GM23338 (cell line): ENCODE measurements around the gene FOXP4. TPM values are rescaled to one million over a fixed set of nuclear protein-coding genes. Genes with fewer than 3 reads are reported as not detected.

Experiments used
- ATAC-seq: fragments of 200-7000 bp; cut with Tn5 transposase; 3 replicates; pipeline ENCODE4 v1.9.1; 2020
- DNase-seq: peaks from one replicate; pipeline ENCODE4 v3.0.0-alpha.2; 2015; ENCODE audit warnings: low spot score
- H2AFZ ChIP-seq: fragments of 200-600 bp; sonication (generic); 2 replicates; pipeline ENCODE4 v1.8.0; 2016; ENCODE audit warnings: antibody characterized with exemption, mild to moderate bottlenecking, moderate library complexity
- H3F3A ChIP-seq: fragments of 200-600 bp; sonication (generic); replicated peaks from 2 replicates; pipeline ENCODE4 v1.8.0; 2017; ENCODE audit warnings: antibody characterized with exemption, mixed run types, low read depth
- H3K27ac ChIP-seq: fragments of 200-600 bp; sonication (generic); 2 replicates; pipeline ENCODE4 v1.6.1; 2016; ENCODE audit warnings: low read depth
- H3K27me3 ChIP-seq: fragments of 200-600 bp; sonication (generic); 2 replicates; pipeline ENCODE4 v1.8.0; 2016; ENCODE audit warnings: mild to moderate bottlenecking, mixed run types, moderate library complexity; ENCODE audit not compliant: insufficient read depth
- H3K36me3 ChIP-seq: fragments of 200-600 bp; sonication (generic); 2 replicates; pipeline ENCODE4 v1.8.0; 2016; ENCODE audit warnings: mild to moderate bottlenecking; ENCODE audit not compliant: insufficient read depth
- H3K4me1 ChIP-seq: fragments of 200-600 bp; sonication (generic); 2 replicates; pipeline ENCODE4 v1.8.0; 2016; ENCODE audit warnings: mild to moderate bottlenecking, moderate library complexity; ENCODE audit not compliant: insufficient read depth
- H3K4me2 ChIP-seq: fragments of 200-600 bp; sonication (generic); 2 replicates; pipeline ENCODE4 v1.7.1; 2017; ENCODE audit warnings: mixed run types
- H3K4me3 ChIP-seq: fragments of 200-600 bp; sonication (generic); 2 replicates; pipeline ENCODE4 v1.6.1; 2016; ENCODE audit warnings: mixed run types
- H3K79me2 ChIP-seq: fragments of 200-600 bp; sonication (generic); replicated peaks from 2 replicates; pipeline ENCODE4 v1.8.0; 2017; ENCODE audit warnings: mild to moderate bottlenecking; ENCODE audit not compliant: insufficient read depth
- H3K9me2 ChIP-seq: fragments of 200-600 bp; sonication (generic); 2 replicates; pipeline ENCODE4 v1.8.0; 2017; ENCODE audit not compliant: insufficient read depth
- H4K20me1 ChIP-seq: fragments of 200-600 bp; sonication (generic); replicated peaks from 2 replicates; pipeline ENCODE4 v1.8.0; 2017; ENCODE audit warnings: mild to moderate bottlenecking; ENCODE audit not compliant: insufficient read depth
- H3K27ac Mint-ChIP-seq: 2 replicates; pipeline ENCODE4 v1.8.0; 2020; ENCODE audit warnings: inconsistent platforms, mild to moderate bottlenecking, moderate library complexity, mixed read lengths
- H3K27me3 Mint-ChIP-seq: 3 replicates; pipeline ENCODE4 v1.8.0; 2022; ENCODE audit warnings: low read depth, mild to moderate bottlenecking, moderate library complexity, mixed read lengths, inconsistent platforms; ENCODE audit not compliant: insufficient read depth, poor library complexity
- H3K36me3 Mint-ChIP-seq: 3 replicates; pipeline ENCODE4 v1.8.0; 2021; ENCODE audit warnings: low read depth, mild to moderate bottlenecking, inconsistent platforms, moderate library complexity, mixed read lengths
- H3K4me1 Mint-ChIP-seq: 3 replicates; pipeline ENCODE4 v1.8.0; 2020; ENCODE audit warnings: mild to moderate bottlenecking, inconsistent platforms, mixed read lengths
- H3K4me3 Mint-ChIP-seq: 3 replicates; pipeline ENCODE4 v1.8.0; 2021; ENCODE audit warnings: moderate library complexity, mild to moderate bottlenecking, inconsistent platforms, mixed read lengths
- H3K9me3 Mint-ChIP-seq: 3 replicates; pipeline ENCODE4 v1.8.0; 2020; ENCODE audit warnings: moderate library complexity, mild to moderate bottlenecking, inconsistent platforms, mixed read lengths
- CREB1 ChIP-seq: fragments of 250-450 bp; sonication (Bioruptor Pico); IDR thresholded peaks from 2 replicates; pipeline ENCODE4 v1.5.0; 2020; ENCODE audit warnings: low read depth, mild to moderate bottlenecking, moderate library complexity
- EZH2 ChIP-seq: fragments of 200-600 bp; sonication (generic); IDR thresholded peaks from one replicate; pipeline ENCODE4 v1.8.0; 2017; ENCODE audit warnings: antibody characterized with exemption, mild to moderate bottlenecking, low read depth; ENCODE audit not compliant: unreplicated experiment
- JUNB ChIP-seq: IDR thresholded peaks from one replicate; pipeline ENCODE4 v1.6.1; 2016; ENCODE audit warnings: antibody characterized with exemption; ENCODE audit not compliant: unreplicated experiment
- ZNF114 ChIP-seq: fragments of 250-450 bp; sonication (Bioruptor Pico); IDR thresholded peaks from 2 replicates; pipeline ENCODE4 v1.5.0; 2020; ENCODE audit warnings: mild to moderate bottlenecking, moderate library complexity
- ZNF331 ChIP-seq: fragments of 250-450 bp; sonication (Bioruptor Pico); IDR thresholded peaks from 2 replicates; pipeline ENCODE4 v1.5.0; 2020; ENCODE audit warnings: low read depth, mild to moderate bottlenecking, moderate library complexity
- polyA plus RNA-seq: library from polyadenylated mRNA; unstranded; fragments of >200 nt; fragmentation: Nextera tagmentation; extraction: Ambion mirVana; gene quantifications from 2 replicates; pipeline ENCODE4 v1.2.1, GENCODE V29; 2016
- total RNA-seq: library from RNA; depleted of rRNA; stranded (reverse); fragments of >200 nt; shearing (Covaris generic); gene quantifications from 2 replicates; pipeline ENCODE4 v1.2.3, GENCODE V29; 2014
- TF ChIP-seq, protein P1 (sequence below), 2 experiments: fragments of 200-600 bp in 1 of 2; sonication (generic) in 1 of 2; conservative IDR thresholded peaks; 2 replicates each; pipeline versions ENCODE4 v1.5.1 to v1.6.1; 2016 to 2017; ENCODE audit warnings: antibody characterized with exemption in 2 of 2, low read depth in 2 of 2, mild to moderate bottlenecking in 2 of 2, moderate library complexity in 1 of 2
- TF ChIP-seq, protein P2 (sequence below): fragments of 250-450 bp; sonication (Bioruptor Pico); IDR thresholded peaks from 2 replicates; pipeline ENCODE4 v1.5.0; 2020; ENCODE audit warnings: mild to moderate bottlenecking, moderate library complexity

FOXP4 gene
- total and polyA plus RNA-seq, 2 experiments from 2014 or later, result 5.1 to 13.5 TPM

- TF ChIP-seq, protein P1, sequence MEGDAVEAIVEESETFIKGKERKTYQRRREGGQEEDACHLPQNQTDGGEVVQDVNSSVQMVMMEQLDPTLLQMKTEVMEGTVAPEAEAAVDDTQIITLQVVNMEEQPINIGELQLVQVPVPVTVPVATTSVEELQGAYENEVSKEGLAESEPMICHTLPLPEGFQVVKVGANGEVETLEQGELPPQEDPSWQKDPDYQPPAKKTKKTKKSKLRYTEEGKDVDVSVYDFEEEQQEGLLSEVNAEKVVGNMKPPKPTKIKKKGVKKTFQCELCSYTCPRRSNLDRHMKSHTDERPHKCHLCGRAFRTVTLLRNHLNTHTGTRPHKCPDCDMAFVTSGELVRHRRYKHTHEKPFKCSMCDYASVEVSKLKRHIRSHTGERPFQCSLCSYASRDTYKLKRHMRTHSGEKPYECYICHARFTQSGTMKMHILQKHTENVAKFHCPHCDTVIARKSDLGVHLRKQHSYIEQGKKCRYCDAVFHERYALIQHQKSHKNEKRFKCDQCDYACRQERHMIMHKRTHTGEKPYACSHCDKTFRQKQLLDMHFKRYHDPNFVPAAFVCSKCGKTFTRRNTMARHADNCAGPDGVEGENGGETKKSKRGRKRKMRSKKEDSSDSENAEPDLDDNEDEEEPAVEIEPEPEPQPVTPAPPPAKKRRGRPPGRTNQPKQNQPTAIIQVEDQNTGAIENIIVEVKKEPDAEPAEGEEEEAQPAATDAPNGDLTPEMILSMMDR (conservative IDR thresholded peaks at IDR 0.05; ENCODE audit: low read depth in 2 of 2), result no peak
- no peak for TF ChIP-seq ZNF114 (CRISPR knock-in tag)
- no peak for TF ChIP-seq JUNB
- no peak for TF ChIP-seq ZNF331 (CRISPR knock-in tag)
These were observed 906 bp upstream of the FOXP4 start (continued) for GRCh38 chr6:41545247-41545702.

DNA sequence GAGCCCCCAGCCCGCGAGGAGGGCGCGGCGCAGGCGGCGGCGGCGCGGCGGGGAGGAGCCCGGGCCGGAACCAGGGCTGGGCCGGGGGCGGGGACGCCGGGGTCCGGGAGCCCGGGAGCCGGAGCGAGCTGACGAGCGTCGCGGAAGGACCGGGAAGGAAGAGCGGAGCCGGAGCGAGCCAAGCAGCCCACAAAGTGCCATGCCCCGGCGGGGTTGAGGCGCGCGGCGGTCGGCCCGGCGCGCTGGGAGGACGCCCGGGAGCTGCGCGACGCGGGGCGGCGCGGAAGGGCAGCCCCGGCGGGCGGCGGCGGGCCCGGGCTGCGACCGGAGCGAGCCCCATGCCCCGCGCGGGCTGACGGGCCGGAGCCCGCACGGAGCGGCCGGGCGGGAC, 289 bp downstream of the FOXP4 start:
- Mint-ChIP-seq H3K4me3 (peak overlapping the region; percentile 51; the same call in 1 of the 3 replicates), H3K27me3 (peaks cover 66% of the 10 kb centered on the region), H3K9me3 (no peaks in the 10 kb centered on the region; the same call in 2 of the 3 replicates), H3K36me3 (peaks cover 16% of the 10 kb centered on the region), H3K27ac (no peak overlapping the region), H3K4me1 (peaks cover 47% of the 10 kb centered on the region)
- Histone ChIP-seq H3K36me3 (no peaks in the 10 kb centered on the region), H3K4me3 (peak overlapping the region; percentile 92; the same call in 1 of the 2 replicates), H3F3A (peaks cover 17% of the 10 kb centered on the region), H3K27ac (no peak overlapping the region), H4K20me1 (no peaks in the 10 kb centered on the region; the same call in none of the 2 replicates), H3K79me2 (peaks cover 40% of the 10 kb centered on the region), H3K9me2 (no peaks in the 10 kb centered on the region), H3K4me2 (no peak overlapping the region), H3K4me1 (peaks cover 37% of the 10 kb centered on the region), H3K27me3 (peaks cover 82% of the 10 kb centered on the region), H2AFZ (no peak overlapping the region)
- peak; percentile 62 for DNase-seq
- no peak for ATAC-seq
- TF ChIP-seq, protein P2, sequence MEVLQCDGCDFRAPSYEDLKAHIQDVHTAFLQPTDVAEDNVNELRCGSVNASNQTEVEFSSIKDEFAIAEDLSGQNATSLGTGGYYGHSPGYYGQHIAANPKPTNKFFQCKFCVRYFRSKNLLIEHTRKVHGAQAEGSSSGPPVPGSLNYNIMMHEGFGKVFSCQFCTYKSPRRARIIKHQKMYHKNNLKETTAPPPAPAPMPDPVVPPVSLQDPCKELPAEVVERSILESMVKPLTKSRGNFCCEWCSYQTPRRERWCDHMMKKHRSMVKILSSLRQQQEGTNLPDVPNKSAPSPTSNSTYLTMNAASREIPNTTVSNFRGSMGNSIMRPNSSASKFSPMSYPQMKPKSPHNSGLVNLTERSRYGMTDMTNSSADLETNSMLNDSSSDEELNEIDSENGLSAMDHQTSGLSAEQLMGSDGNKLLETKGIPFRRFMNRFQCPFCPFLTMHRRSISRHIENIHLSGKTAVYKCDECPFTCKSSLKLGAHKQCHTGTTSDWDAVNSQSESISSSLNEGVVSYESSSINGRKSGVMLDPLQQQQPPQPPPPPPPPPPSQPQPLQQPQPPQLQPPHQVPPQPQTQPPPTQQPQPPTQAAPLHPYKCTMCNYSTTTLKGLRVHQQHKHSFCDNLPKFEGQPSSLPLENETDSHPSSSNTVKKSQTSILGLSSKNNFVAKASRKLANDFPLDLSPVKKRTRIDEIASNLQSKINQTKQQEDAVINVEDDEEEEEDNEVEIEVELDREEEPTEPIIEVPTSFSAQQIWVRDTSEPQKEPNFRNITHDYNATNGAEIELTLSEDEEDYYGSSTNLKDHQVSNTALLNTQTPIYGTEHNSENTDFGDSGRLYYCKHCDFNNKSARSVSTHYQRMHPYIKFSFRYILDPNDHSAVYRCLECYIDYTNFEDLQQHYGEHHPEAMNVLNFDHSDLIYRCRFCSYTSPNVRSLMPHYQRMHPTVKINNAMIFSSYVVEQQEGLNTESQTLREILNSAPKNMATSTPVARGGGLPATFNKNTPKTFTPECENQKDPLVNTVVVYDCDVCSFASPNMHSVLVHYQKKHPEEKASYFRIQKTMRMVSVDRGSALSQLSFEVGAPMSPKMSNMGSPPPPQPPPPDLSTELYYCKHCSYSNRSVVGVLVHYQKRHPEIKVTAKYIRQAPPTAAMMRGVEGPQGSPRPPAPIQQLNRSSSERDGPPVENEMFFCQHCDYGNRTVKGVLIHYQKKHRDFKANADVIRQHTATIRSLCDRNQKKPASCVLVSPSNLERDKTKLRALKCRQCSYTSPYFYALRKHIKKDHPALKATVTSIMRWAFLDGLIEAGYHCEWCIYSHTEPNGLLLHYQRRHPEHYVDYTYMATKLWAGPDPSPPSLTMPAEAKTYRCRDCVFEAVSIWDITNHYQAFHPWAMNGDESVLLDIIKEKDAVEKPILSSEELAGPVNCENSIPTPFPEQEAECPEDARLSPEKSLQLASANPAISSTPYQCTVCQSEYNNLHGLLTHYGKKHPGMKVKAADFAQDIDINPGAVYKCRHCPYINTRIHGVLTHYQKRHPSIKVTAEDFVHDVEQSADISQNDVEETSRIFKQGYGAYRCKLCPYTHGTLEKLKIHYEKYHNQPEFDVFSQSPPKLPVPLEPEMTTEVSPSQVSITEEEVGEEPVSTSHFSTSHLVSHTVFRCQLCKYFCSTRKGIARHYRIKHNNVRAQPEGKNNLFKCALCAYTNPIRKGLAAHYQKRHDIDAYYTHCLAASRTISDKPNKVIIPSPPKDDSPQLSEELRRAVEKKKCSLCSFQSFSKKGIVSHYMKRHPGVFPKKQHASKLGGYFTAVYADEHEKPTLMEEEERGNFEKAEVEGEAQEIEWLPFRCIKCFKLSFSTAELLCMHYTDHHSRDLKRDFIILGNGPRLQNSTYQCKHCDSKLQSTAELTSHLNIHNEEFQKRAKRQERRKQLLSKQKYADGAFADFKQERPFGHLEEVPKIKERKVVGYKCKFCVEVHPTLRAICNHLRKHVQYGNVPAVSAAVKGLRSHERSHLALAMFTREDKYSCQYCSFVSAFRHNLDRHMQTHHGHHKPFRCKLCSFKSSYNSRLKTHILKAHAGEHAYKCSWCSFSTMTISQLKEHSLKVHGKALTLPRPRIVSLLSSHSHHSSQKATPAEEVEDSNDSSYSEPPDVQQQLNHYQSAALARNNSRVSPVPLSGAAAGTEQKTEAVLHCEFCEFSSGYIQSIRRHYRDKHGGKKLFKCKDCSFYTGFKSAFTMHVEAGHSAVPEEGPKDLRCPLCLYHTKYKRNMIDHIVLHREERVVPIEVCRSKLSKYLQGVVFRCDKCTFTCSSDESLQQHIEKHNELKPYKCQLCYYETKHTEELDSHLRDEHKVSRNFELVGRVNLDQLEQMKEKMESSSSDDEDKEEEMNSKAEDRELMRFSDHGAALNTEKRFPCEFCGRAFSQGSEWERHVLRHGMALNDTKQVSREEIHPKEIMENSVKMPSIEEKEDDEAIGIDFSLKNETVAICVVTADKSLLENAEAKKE (CRISPR knock-in tag), result no peak
- TF ChIP-seq EZH2 (no peak), CREB1 (CRISPR knock-in tag) (no peak)
- TF ChIP-seq, protein P1 (conservative IDR thresholded peaks at IDR 0.05; ENCODE audit: low read depth in 2 of 2), result no peak
